GM12878 (cell line): ENCODE results near the gene SIX1.

Experiments
- DPF2 ChIP-seq: fragments of 450-650 bp; IDR thresholded peaks from 2 replicates; pipeline ENCODE4 v1.6.1; 2017; ENCODE audit warnings: mild to moderate bottlenecking
- KAT2A ChIP-seq: conservative IDR thresholded peaks from 2 replicates; pipeline ENCODE4 v1.6.1; 2011; ENCODE audit warnings: low read depth, low read length; ENCODE audit not compliant: control insufficient read depth
- TAF1 ChIP-seq: IDR thresholded peaks from 2 replicates; pipeline ENCODE4 v1.6.1; 2011; ENCODE audit warnings: mild to moderate bottlenecking, low read depth, low read length, borderline replicate concordance
- TF ChIP-seq, protein P1 (sequence below): fragments of 450-650 bp; IDR thresholded peaks from 2 replicates; pipeline ENCODE4 v1.6.1; 2017; ENCODE audit warnings: mild to moderate bottlenecking, moderate library complexity
- TF ChIP-seq, protein P2 (sequence below), 3 experiments: IDR thresholded peaks in 2 of 3; conservative IDR thresholded peaks in 1 of 3; 2 replicates each; pipeline ENCODE4 v1.5.1; 2011; ENCODE audit warnings: low read depth in 3 of 3, low read length in 3 of 3, mild to moderate bottlenecking in 3 of 3, control low read depth in 2 of 3, moderate library complexity in 2 of 3, inconsistent platforms in 1 of 3, mixed read lengths in 1 of 3; ENCODE audit not compliant: control insufficient read depth in 2 of 3, insufficient read depth in 1 of 3; ENCODE audit errors: extremely low read depth in 1 of 3
- TF ChIP-seq, protein P3 (sequence below): fragments of 450-650 bp; IDR thresholded peaks from 2 replicates; pipeline ENCODE4 v1.6.1; 2017; ENCODE audit warnings: low read depth, mild to moderate bottlenecking, moderate library complexity

DNA sequence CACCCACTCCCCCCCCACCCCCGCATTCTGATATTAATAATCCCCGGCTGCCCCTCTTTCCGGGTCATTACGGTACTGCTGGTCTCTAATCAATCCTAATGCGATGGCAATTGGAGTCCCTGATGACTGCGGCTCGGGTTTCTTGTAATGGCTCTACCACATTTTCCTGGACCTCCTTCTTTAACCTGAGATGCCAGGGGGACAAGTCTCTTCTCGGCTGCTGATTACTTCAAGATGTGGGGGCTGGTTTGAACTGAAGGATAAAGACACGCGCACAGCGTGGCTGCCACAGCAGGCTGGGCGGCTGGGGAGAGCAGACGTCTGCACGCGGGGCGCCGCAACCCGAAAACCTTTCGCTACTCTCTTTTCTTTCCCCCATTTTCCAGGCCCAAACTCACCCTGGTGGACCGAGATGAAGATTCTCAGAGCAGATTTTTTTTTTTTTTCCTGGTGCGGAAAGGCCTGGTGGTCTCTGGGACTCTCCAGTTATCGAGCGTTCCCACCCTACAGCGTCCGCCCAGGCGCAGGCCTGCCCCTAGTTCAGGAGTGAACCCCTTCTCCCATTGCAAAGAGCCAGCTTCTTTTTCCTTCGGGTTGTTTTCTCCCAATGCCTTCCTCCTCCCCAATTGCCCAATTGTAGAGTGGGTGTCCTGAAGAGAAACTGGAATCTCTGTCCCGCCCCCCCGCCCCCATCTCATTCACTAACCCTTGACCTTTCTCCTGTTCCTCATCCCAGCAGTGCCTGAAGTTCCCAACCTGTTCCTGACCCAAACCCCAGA is 6.0 kb upstream of the SIX1 start:
- TF ChIP-seq TAF1, result no peak
- TF ChIP-seq DPF2, result no peak
- TF ChIP-seq, protein P1, sequence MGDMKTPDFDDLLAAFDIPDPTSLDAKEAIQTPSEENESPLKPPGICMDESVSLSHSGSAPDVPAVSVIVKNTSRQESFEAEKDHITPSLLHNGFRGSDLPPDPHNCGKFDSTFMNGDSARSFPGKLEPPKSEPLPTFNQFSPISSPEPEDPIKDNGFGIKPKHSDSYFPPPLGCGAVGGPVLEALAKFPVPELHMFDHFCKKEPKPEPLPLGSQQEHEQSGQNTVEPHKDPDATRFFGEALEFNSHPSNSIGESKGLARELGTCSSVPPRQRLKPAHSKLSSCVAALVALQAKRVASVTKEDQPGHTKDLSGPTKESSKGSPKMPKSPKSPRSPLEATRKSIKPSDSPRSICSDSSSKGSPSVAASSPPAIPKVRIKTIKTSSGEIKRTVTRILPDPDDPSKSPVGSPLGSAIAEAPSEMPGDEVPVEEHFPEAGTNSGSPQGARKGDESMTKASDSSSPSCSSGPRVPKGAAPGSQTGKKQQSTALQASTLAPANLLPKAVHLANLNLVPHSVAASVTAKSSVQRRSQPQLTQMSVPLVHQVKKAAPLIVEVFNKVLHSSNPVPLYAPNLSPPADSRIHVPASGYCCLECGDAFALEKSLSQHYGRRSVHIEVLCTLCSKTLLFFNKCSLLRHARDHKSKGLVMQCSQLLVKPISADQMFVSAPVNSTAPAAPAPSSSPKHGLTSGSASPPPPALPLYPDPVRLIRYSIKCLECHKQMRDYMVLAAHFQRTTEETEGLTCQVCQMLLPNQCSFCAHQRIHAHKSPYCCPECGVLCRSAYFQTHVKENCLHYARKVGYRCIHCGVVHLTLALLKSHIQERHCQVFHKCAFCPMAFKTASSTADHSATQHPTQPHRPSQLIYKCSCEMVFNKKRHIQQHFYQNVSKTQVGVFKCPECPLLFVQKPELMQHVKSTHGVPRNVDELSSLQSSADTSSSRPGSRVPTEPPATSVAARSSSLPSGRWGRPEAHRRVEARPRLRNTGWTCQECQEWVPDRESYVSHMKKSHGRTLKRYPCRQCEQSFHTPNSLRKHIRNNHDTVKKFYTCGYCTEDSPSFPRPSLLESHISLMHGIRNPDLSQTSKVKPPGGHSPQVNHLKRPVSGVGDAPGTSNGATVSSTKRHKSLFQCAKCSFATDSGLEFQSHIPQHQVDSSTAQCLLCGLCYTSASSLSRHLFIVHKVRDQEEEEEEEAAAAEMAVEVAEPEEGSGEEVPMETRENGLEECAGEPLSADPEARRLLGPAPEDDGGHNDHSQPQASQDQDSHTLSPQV, result no peak
- TF ChIP-seq, protein P2, sequence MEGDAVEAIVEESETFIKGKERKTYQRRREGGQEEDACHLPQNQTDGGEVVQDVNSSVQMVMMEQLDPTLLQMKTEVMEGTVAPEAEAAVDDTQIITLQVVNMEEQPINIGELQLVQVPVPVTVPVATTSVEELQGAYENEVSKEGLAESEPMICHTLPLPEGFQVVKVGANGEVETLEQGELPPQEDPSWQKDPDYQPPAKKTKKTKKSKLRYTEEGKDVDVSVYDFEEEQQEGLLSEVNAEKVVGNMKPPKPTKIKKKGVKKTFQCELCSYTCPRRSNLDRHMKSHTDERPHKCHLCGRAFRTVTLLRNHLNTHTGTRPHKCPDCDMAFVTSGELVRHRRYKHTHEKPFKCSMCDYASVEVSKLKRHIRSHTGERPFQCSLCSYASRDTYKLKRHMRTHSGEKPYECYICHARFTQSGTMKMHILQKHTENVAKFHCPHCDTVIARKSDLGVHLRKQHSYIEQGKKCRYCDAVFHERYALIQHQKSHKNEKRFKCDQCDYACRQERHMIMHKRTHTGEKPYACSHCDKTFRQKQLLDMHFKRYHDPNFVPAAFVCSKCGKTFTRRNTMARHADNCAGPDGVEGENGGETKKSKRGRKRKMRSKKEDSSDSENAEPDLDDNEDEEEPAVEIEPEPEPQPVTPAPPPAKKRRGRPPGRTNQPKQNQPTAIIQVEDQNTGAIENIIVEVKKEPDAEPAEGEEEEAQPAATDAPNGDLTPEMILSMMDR (IDR thresholded peaks at IDR 0.05 in 2 of 3, conservative IDR thresholded peaks at IDR 0.05 in 1 of 3; ENCODE audit: control insufficient read depth in 2 of 3, extremely low read depth in 1 of 3, insufficient read depth in 1 of 3, low read depth in 3 of 3, low read length in 3 of 3), result no peak
- TF ChIP-seq, protein P3, sequence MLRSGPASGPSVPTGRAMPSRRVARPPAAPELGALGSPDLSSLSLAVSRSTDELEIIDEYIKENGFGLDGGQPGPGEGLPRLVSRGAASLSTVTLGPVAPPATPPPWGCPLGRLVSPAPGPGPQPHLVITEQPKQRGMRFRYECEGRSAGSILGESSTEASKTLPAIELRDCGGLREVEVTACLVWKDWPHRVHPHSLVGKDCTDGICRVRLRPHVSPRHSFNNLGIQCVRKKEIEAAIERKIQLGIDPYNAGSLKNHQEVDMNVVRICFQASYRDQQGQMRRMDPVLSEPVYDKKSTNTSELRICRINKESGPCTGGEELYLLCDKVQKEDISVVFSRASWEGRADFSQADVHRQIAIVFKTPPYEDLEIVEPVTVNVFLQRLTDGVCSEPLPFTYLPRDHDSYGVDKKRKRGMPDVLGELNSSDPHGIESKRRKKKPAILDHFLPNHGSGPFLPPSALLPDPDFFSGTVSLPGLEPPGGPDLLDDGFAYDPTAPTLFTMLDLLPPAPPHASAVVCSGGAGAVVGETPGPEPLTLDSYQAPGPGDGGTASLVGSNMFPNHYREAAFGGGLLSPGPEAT, result no peak
- TF ChIP-seq KAT2A, result no peak
